Activated CD8-positive, alpha-beta memory T cell treated with anti-CD3 and anti-CD28 coated beads for 24 hours (primary cell): ENCODE data around the gene NDUFA12.

Experiments
- DNase-seq: peaks from one replicate; pipeline ENCODE4 v3.0.0-alpha.2; 2020

NDUFA12 gene

GRCh38 chr12:94979941-94980340 lies 23.6 kb downstream of the NDUFA12 start:
- no peak for DNase-seq

GRCh38 chr12:94977766-94978468 lies 25.6 kb downstream of the NDUFA12 start:
- DNase-seq: no peak

GRCh38 chr12:94973221-94973620 lies 30.3 kb downstream of the NDUFA12 start:
- DNase-seq: no peak

- DNase-seq: no peak
These were observed 30.7 kb downstream of the NDUFA12 start for GRCh38 chr12:94972795-94973194.

GRCh38 chr12:94971923-94972322 lies 31.6 kb downstream of the NDUFA12 start:
- no peak for DNase-seq

GRCh38 chr12:94970560-94970959 lies 32.9 kb downstream of the NDUFA12 start:
- DNase-seq: no peak

- no peak for DNase-seq
These were observed 34.1 kb downstream of the NDUFA12 start for GRCh38 chr12:94969424-94969823.

- no peak for DNase-seq
These were observed 37.4 kb downstream of the NDUFA12 start for GRCh38 chr12:94965982-94966630.

- no peak for DNase-seq
These were observed 39.8 kb downstream of the NDUFA12 start for GRCh38 chr12:94963649-94964048.

- DNase-seq: no peak
These were observed 40.8 kb downstream of the NDUFA12 start for GRCh38 chr12:94962670-94963069.

GRCh38 chr12:94961911-94962310 lies 41.6 kb downstream of the NDUFA12 start:
- DNase-seq: no peak

GRCh38 chr12:94961256-94961824 lies 42.2 kb downstream of the NDUFA12 start:
- no peak for DNase-seq

GRCh38 chr12:94957006-94957405 lies 46.5 kb downstream of the NDUFA12 start:
- no peak for DNase-seq

- DNase-seq: no peak
These were observed 48.4 kb downstream of the NDUFA12 start for GRCh38 chr12:94954948-94955592.

- no peak for DNase-seq
These were observed 49.3 kb downstream of the NDUFA12 start for GRCh38 chr12:94954029-94954685.

- no peak for DNase-seq
These were observed 51.2 kb downstream of the NDUFA12 start for GRCh38 chr12:94952325-94952724.

GRCh38 chr12:94951071-94951934 lies 52.2 kb downstream of the NDUFA12 start:
- DNase-seq: no peak

GRCh38 chr12:94948232-94948810 lies 55.2 kb downstream of the NDUFA12 start:
- DNase-seq: no peak

GRCh38 chr12:94942663-94943062 lies 60.8 kb downstream of the NDUFA12 start:
- no peak for DNase-seq

GRCh38 chr12:94941440-94941862 lies 62.0 kb downstream of the NDUFA12 start:
- DNase-seq: peak; percentile 67

- DNase-seq: no peak
These were observed 62.7 kb downstream of the NDUFA12 start for GRCh38 chr12:94940771-94941170.

GRCh38 chr12:94938583-94938982 lies 64.9 kb downstream of the NDUFA12 start:
- no peak for DNase-seq
